GM12874 (cell line): ENCODE data around the gene DSPP.

Experiments
- TF ChIP-seq, protein P1 (sequence below): IDR thresholded peaks from 2 replicates; pipeline ENCODE4 v1.5.1; 2011; ENCODE audit warnings: low read depth, mild to moderate bottlenecking, control low read depth, low read length, moderate library complexity; ENCODE audit not compliant: insufficient read depth

The DSPP gene

DNA sequence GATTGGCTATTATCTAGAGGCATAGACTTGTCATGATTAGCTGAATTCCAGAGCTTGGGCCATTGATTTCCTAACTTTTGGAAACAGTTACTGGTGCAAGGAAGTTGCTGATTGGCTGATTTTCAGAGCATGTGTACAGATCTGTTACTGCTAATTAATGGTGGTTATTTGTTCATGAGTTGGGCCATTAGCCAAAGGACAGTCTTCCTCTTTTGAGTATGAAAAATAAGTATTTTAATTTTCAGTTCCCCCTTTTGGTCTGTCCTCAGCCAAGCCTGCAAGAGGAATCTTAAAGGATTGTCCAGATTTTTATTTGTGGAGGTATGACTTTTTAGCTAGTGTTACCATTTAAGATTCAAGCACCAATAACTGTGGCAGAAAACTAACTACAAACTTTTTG is 7.0 kb upstream of the DSPP start:
- TF ChIP-seq, protein P1, sequence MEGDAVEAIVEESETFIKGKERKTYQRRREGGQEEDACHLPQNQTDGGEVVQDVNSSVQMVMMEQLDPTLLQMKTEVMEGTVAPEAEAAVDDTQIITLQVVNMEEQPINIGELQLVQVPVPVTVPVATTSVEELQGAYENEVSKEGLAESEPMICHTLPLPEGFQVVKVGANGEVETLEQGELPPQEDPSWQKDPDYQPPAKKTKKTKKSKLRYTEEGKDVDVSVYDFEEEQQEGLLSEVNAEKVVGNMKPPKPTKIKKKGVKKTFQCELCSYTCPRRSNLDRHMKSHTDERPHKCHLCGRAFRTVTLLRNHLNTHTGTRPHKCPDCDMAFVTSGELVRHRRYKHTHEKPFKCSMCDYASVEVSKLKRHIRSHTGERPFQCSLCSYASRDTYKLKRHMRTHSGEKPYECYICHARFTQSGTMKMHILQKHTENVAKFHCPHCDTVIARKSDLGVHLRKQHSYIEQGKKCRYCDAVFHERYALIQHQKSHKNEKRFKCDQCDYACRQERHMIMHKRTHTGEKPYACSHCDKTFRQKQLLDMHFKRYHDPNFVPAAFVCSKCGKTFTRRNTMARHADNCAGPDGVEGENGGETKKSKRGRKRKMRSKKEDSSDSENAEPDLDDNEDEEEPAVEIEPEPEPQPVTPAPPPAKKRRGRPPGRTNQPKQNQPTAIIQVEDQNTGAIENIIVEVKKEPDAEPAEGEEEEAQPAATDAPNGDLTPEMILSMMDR, result no peak

DNA sequence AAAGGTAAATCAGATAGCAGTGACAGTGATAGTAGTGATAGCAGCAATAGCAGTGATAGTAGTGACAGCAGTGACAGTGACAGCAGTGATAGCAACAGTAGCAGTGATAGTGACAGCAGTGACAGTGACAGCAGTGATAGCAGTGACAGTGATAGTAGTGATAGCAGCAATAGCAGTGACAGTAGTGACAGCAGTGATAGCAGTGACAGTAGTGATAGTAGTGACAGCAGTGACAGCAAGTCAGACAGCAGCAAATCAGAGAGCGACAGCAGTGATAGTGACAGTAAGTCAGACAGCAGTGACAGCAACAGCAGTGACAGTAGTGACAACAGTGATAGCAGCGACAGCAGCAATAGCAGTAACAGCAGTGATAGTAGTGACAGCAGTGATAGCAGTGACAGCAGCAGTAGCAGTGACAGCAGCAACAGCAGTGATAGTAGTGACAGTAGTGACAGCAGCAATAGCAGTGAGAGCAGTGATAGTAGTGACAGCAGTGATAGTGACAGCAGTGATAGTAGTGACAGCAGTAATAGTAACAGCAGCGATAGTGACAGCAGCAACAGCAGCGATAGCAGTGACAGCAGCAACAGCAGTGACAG is 6.1 kb downstream of the DSPP start:
- TF ChIP-seq, protein P1, result no peak

DNA sequence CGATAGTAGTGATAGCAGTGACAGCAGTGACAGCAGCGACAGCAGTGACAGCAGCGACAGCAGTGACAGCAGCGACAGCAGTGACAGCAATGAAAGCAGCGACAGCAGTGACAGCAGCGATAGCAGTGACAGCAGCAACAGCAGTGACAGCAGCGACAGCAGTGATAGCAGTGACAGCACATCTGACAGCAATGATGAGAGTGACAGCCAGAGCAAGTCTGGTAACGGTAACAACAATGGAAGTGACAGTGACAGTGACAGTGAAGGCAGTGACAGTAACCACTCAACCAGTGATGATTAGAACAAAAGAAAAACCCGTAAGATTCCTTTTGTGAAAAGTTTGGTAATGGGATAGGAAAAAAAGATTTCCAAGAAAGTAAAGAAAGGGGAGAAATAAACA is 7.9 kb downstream of the DSPP start:
- TF ChIP-seq, protein P1, result no peak

DNA sequence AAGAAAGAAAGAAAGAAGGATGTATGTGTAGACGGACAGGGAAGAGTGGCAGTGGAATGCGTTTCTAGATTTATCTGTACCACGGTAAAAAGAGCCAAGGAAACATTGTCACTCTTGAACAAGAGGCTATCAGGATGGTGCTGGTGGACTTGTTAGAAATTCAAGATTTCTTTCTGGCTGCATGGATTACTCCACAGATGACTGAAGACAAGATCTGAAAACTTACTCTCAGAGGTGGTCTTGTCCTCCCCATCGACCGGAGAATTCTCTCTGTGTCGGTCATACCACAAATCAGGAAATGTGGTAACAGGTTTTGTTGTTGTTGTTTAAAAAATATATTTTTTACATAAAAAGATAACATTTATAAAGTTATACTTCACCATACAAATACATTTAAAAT is 11.8 kb downstream of the DSPP start:
- TF ChIP-seq, protein P1, result no peak

DNA sequence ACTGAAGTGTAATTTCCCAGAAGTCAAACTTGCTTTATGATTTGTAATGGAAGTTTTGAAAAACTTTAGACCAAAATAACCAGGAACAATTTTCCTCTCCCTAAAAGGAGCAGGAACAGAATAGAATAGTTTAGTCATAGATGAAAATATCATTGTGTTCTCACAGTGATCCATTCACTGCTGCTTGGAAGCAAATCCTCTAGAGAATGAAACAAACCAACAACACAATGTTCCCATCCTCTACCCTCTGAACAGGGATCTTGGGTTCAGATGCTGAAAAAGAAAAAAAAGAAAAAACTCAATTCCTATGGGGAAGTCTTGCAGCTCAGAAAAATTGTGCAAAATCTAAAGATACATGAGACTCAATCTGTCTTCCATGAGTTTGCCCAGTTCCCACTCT is 12.2 kb downstream of the DSPP start:
- TF ChIP-seq, protein P1, result no peak

DNA sequence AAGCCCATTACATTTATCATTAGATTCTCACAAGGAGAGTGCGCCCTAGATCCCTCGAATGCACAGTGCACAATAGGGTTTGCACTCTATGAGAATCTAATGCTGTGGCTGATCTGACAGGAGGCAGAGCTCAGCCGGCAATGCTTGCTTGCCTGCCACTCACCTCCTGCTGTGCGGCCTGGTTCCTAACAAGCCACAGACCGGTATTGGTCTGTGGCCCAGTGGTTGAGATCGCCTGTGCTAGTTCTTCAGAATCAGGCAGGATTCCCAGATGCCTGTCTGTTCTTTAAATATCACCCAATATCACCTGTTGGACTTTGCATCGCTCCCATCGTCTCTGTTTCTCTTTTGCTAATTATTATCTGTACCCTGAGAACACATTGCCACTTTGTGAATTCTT is 14.0 kb downstream of the DSPP start:
- TF ChIP-seq, protein P1, result no peak

DNA sequence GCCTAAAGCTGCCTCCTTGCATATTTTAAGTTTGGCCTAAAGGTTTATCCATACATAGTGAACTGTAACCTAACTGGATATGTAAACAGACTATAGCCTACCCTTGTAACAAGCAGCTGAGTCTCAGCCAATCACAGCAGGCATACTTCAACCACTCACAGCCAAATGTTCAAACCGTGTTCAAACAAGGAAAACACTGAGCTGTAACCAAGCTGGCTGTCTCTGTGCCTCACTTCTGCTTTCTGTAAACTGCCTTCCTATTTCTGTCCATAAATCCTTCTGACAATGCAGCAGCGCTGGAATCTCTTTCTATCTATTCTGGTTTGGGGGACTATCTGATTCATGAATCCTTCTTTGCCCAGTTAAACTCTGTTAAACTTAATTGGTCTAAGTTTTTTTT is 16.4 kb downstream of the DSPP start:
- TF ChIP-seq, protein P1, result no peak
